ENCODE data around the gene TMEM213.

Gene TMEM213

GRCh38 chr7:138753150-138753518 is 44.7 kb upstream of the TMEM213 start:
- TF ChIP-seq, protein P1, sequence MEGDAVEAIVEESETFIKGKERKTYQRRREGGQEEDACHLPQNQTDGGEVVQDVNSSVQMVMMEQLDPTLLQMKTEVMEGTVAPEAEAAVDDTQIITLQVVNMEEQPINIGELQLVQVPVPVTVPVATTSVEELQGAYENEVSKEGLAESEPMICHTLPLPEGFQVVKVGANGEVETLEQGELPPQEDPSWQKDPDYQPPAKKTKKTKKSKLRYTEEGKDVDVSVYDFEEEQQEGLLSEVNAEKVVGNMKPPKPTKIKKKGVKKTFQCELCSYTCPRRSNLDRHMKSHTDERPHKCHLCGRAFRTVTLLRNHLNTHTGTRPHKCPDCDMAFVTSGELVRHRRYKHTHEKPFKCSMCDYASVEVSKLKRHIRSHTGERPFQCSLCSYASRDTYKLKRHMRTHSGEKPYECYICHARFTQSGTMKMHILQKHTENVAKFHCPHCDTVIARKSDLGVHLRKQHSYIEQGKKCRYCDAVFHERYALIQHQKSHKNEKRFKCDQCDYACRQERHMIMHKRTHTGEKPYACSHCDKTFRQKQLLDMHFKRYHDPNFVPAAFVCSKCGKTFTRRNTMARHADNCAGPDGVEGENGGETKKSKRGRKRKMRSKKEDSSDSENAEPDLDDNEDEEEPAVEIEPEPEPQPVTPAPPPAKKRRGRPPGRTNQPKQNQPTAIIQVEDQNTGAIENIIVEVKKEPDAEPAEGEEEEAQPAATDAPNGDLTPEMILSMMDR (conservative IDR thresholded peaks at IDR 0.05; ENCODE audit: control insufficient read depth, insufficient read depth, low read depth, low read length): no peak
- no peak overlapping the region for H3K4me3 ChIP-seq (ENCODE audit: control insufficient read depth, low read depth, low read length)

DNA sequence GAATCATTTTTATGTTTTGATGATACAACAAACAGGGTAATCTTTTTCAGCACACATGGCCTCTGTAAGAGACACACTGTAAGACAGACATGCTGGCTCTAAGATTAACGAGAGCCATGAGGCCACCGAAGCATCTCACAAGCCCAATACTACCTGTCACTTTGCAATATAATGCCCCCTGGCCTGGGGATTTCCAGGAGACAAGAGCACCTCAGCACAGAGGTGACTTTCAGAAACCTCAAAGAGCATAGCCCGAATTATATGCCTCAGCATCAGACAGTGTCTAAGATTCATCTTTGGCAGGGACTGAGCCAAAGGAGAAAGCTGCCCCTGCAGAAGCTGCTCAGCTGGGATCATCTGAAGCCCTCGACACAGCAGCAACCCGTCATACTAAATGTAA is 44.2 kb upstream of the TMEM213 start:
- DNase-seq (ENCODE audit: low read depth): no peak
- H3K4me3 ChIP-seq (ENCODE audit: control insufficient read depth, low read depth, low read length): no peak overlapping the region
- TF ChIP-seq, protein P1 (conservative IDR thresholded peaks at IDR 0.05; ENCODE audit: control insufficient read depth, insufficient read depth, low read depth, low read length): no peak

More at GRCh38 chr7:138753150-138753518, 44.7 kb upstream of the TMEM213 start:
- DNase-seq (ENCODE audit: low read depth): no peak

GRCh38 chr7:138755331-138755747 is 42.5 kb upstream of the TMEM213 start:
- no peak for DNase-seq (ENCODE audit: low read depth)
- H3K4me3 ChIP-seq (ENCODE audit: control insufficient read depth, low read depth, low read length): no peak overlapping the region
- TF ChIP-seq, protein P1 (conservative IDR thresholded peaks at IDR 0.05; ENCODE audit: control insufficient read depth, insufficient read depth, low read depth, low read length): no peak

- no peak for DNase-seq (ENCODE audit: low read depth)
- TF ChIP-seq, protein P1 (conservative IDR thresholded peaks at IDR 0.05; ENCODE audit: control insufficient read depth, insufficient read depth, low read depth, low read length): no peak
- no peak overlapping the region for H3K4me3 ChIP-seq (ENCODE audit: control insufficient read depth, low read depth, low read length)
Observed at GRCh38 chr7:138755842-138756590, 41.8 kb upstream of the TMEM213 start.

- TF ChIP-seq, protein P1 (conservative IDR thresholded peaks at IDR 0.05; ENCODE audit: control insufficient read depth, insufficient read depth, low read depth, low read length): no peak
- no peak overlapping the region for H3K4me3 ChIP-seq (ENCODE audit: control insufficient read depth, low read depth, low read length)
- DNase-seq (ENCODE audit: low read depth): no peak
Observed at GRCh38 chr7:138756591-138757242, 41.1 kb upstream of the TMEM213 start.

DNA sequence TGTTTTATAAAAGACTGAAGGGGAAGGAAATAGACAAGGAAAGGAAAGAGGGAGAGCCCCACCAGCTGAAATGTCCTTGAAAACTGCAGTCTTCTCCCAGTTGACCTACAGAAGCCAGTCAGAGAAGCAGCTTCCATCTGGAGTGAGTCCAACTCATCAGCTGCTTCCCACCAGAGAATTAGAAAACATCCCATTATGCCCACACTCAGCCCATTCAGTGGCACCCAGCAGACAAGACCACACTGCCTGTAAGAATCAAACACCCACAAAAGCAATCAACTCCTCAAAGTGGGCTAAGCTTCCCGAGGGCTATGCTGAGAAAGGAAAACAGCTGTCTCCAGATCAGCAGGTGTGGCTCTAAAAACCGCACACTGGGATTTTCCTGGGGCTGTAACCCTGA is 29.6 kb upstream of the TMEM213 start:
- no peak overlapping the region for H3K4me3 ChIP-seq (ENCODE audit: control insufficient read depth, low read depth, low read length)
- TF ChIP-seq, protein P1 (conservative IDR thresholded peaks at IDR 0.05; ENCODE audit: control insufficient read depth, insufficient read depth, low read depth, low read length): no peak
- DNase-seq (ENCODE audit: low read depth): no peak

All from fibroblast of mammary gland (primary cell).